ENCODE measurements around the gene TUFM. TPM values are rescaled to one million over a fixed set of nuclear protein-coding genes. Genes with fewer than 3 reads are reported as not detected.

TUFM gene
- 82.1 and 108 TPM in 2 replicates for total RNA-seq

GRCh38 chr16:28846080-28846932 is at the start of gene TUFM:
TUFM (minus strand) TSS chr16:28846348; CDS start chr16:28846269, 79 bp downstream.

GRCh38 chr16:28878083-28878926 is 32.2 kb upstream of the TUFM start, which contains the start of gene ATP2A1:
ATP2A1 (plus strand) TSS chr16:28878488; CDS start chr16:28878672, 184 bp downstream.

GRCh38 chr16:28822520-28823290 is 23.4 kb downstream of the TUFM start, which contains the start of gene ATXN2L:
ATXN2L (plus strand) TSS chr16:28822999; CDS start chr16:28823260, 261 bp downstream.

Other genes starting within 250 kb of the TUFM start
- gene SULT1A2, start 249.3 kb downstream of the TUFM start, total RNA-seq = not detected in 2 replicates
- 0.50 and 3.8 TPM in 2 replicates for gene SULT1A1, start 236.3 kb downstream of the TUFM start, total RNA-seq
- 0.13 and 0.52 TPM in 2 replicates for gene NPIPB8, start 208.3 kb downstream of the TUFM start, total RNA-seq
- 165 and 230 TPM in 2 replicates for gene EIF3C, start 134.9 kb downstream of the TUFM start, total RNA-seq
- 0.72 and 1.7 TPM in 2 replicates for gene NPIPB9, start 94.6 kb downstream of the TUFM start, total RNA-seq
- 54.0 and 66.5 TPM in 2 replicates for gene ATXN2L, start 23.3 kb downstream of the TUFM start, total RNA-seq
- 14.7 and 17.3 TPM in 2 replicates for gene SH2B1, start 17.5 kb upstream of the TUFM start, total RNA-seq
- 0.20 and 0.36 TPM in 2 replicates for gene ATP2A1, start 32.1 kb upstream of the TUFM start, total RNA-seq
- 25.1 and 39.3 TPM in 2 replicates for gene RABEP2, start 78.9 kb upstream of the TUFM start, total RNA-seq
- not detected in 2 replicates for gene CD19, start 85.6 kb upstream of the TUFM start, total RNA-seq
- gene NFATC2IP, start 104.6 kb upstream of the TUFM start, total RNA-seq = 17.7 and 21.1 TPM in 2 replicates
- gene SPNS1, start 128.4 kb upstream of the TUFM start, total RNA-seq = 41.3 and 42.4 TPM in 2 replicates
- 0.78 and 2.3 TPM in 2 replicates for gene LAT, start 138.7 kb upstream of the TUFM start, total RNA-seq

Measured in smooth muscle cell of the pulmonary artery (primary cell).